SK-N-SH treated with all-trans-retinoic acid at 6 μM for 48 hours (cell line): ENCODE results near the gene SLC35F4.
"Not testable (repeated sequence)": the region's sequence is repeated elsewhere in the genome, so short reads cannot be mapped to it uniquely, and the experiment has no call there.

Source experiments
- ATAC-seq: fragments of 200-7000 bp; cut with Tn5 transposase; 3 replicates; pipeline ENCODE4 v1.9.1; 2020; ENCODE audit warnings: mild to moderate bottlenecking, moderate library complexity
- ARNTL ChIP-seq: fragments of 450-650 bp; formaldehyde crosslinking; IDR thresholded peaks from 2 replicates; pipeline ENCODE4 v1.5.0; 2020; ENCODE audit warnings: low read depth, mild to moderate bottlenecking, moderate library complexity, borderline replicate concordance
- BACH2 ChIP-seq: fragments of 250-450 bp; sonication (Bioruptor Pico); IDR thresholded peaks from 2 replicates; pipeline ENCODE4 v1.9.0; 2021; ENCODE audit warnings: mild to moderate bottlenecking, borderline replicate concordance
- CREB5 ChIP-seq: fragments of 250-450 bp; sonication (Bioruptor Pico); IDR thresholded peaks from 2 replicates; pipeline ENCODE4 v1.5.1; 2020; ENCODE audit warnings: low read depth, mild to moderate bottlenecking, moderate library complexity
- CSDC2 ChIP-seq: fragments of 250-450 bp; sonication (Bioruptor Pico); IDR thresholded peaks from 2 replicates; pipeline ENCODE4 v1.5.0; 2020; ENCODE audit warnings: mild to moderate bottlenecking, moderate library complexity
- CSRNP3 ChIP-seq: fragments of 250-450 bp; sonication (Bioruptor Pico); IDR thresholded peaks from 2 replicates; pipeline ENCODE4 v1.5.1; 2021; ENCODE audit warnings: mild to moderate bottlenecking, moderate library complexity
- ESRRG ChIP-seq: fragments of 250-450 bp; sonication (Bioruptor Pico); IDR thresholded peaks from 2 replicates; pipeline ENCODE4 v1.6.1; 2021; ENCODE audit warnings: mild to moderate bottlenecking
- GLIS3 ChIP-seq: fragments of 250-450 bp; sonication (Bioruptor Pico); IDR thresholded peaks from 2 replicates; pipeline ENCODE4 v1.5.0; 2020; ENCODE audit warnings: mild to moderate bottlenecking, moderate library complexity
- ISL1 ChIP-seq: fragments of 250-450 bp; sonication (Bioruptor Pico); IDR thresholded peaks from 2 replicates; pipeline ENCODE4 v2.1.2; 2022; ENCODE audit warnings: mild to moderate bottlenecking, moderate library complexity
- OSR1 ChIP-seq: fragments of 250-450 bp; sonication (Bioruptor Pico); IDR thresholded peaks from 2 replicates; pipeline ENCODE4 v1.8.0; 2022; ENCODE audit warnings: moderate library complexity, mild to moderate bottlenecking, inconsistent platforms
- PATZ1 ChIP-seq: fragments of 250-450 bp; sonication (Bioruptor Pico); IDR thresholded peaks from 2 replicates; pipeline ENCODE4 v1.8.0; 2020; ENCODE audit warnings: mild to moderate bottlenecking, moderate library complexity, borderline replicate concordance
- POU6F1 ChIP-seq: fragments of 250-450 bp; sonication (Bioruptor Pico); IDR thresholded peaks from 2 replicates; pipeline ENCODE4 v1.8.0; 2021; ENCODE audit warnings: low read depth, mild to moderate bottlenecking, moderate library complexity, borderline replicate concordance
- RARB ChIP-seq: fragments of 250-450 bp; sonication (Bioruptor Pico); IDR thresholded peaks from 2 replicates; pipeline ENCODE4 v1.8.0; 2021; ENCODE audit warnings: mild to moderate bottlenecking, moderate library complexity
- TCF4 ChIP-seq: fragments of 250-450 bp; sonication (Bioruptor Pico); IDR thresholded peaks from 2 replicates; pipeline ENCODE4 v1.8.0; 2021; ENCODE audit warnings: mild to moderate bottlenecking, moderate library complexity, borderline replicate concordance
- TOX ChIP-seq: fragments of 250-450 bp; sonication (Bioruptor Pico); IDR thresholded peaks from 2 replicates; pipeline ENCODE4 v1.8.0; 2021; ENCODE audit warnings: mild to moderate bottlenecking, moderate library complexity, borderline replicate concordance
- TSHZ2 ChIP-seq: fragments of 250-450 bp; sonication (Bioruptor Pico); IDR thresholded peaks from 2 replicates; pipeline ENCODE4 v1.5.0; 2020; ENCODE audit warnings: mild to moderate bottlenecking, moderate library complexity
- ZNF565 ChIP-seq: fragments of 450-650 bp; formaldehyde crosslinking; conservative IDR thresholded peaks from 2 replicates; pipeline ENCODE4 v1.5.0; 2020; ENCODE audit warnings: low read depth, mild to moderate bottlenecking, moderate library complexity

The SLC35F4 gene

GRCh38 chr14:57725399-57726077 is 140.4 kb downstream of the SLC35F4 start:
- no peak for ATAC-seq
- TF ChIP-seq TCF4 (CRISPR knock-in tag), result no peak
- no peak for TF ChIP-seq ZNF565 (CRISPR knock-in tag)
- no peak for TF ChIP-seq TOX (CRISPR knock-in tag)

GRCh38 chr14:57722141-57722540 is 143.8 kb downstream of the SLC35F4 start:
- ATAC-seq, result not testable (repeated sequence)

- TF ChIP-seq PATZ1 (CRISPR knock-in tag), result no peak
- TF ChIP-seq BACH2, result no peak
- no peak for TF ChIP-seq POU6F1 (CRISPR knock-in tag)
- no peak for TF ChIP-seq ISL1 (CRISPR knock-in tag)
- no peak for ATAC-seq
Measured at GRCh38 chr14:57714487-57714931, 151.4 kb downstream of the SLC35F4 start.

GRCh38 chr14:57712698-57713097 is 153.2 kb downstream of the SLC35F4 start:
- TF ChIP-seq CSDC2 (no peak), ARNTL (CRISPR knock-in tag) (no peak), ESRRG (CRISPR knock-in tag) (no peak)
- no peak for ATAC-seq

GRCh38 chr14:57712102-57712501 is 153.8 kb downstream of the SLC35F4 start:
- no peak for TF ChIP-seq CREB5 (CRISPR knock-in tag)
- TF ChIP-seq ESRRG (CRISPR knock-in tag), result no peak
- TF ChIP-seq TSHZ2 (CRISPR knock-in tag), result no peak
- TF ChIP-seq GLIS3 (CRISPR knock-in tag), result no peak
- no peak for TF ChIP-seq CSDC2
- TF ChIP-seq POU6F1 (CRISPR knock-in tag), result no peak
- TF ChIP-seq ISL1 (CRISPR knock-in tag), result no peak
- TF ChIP-seq OSR1 (CRISPR knock-in tag), result no peak
- no peak for TF ChIP-seq RARB
- no peak for TF ChIP-seq ARNTL (CRISPR knock-in tag)
- no peak for TF ChIP-seq PATZ1 (CRISPR knock-in tag)
- no peak for TF ChIP-seq CSRNP3 (CRISPR knock-in tag)
- ATAC-seq, result no peak
